Endothelial cell of umbilical vein (primary cell): ENCODE measurements around the gene ZFYVE9. TPM values are rescaled to one million over a fixed set of nuclear protein-coding genes. Genes with fewer than 3 reads are reported as not detected.

ENCODE experiments used
- BruUV-seq: library from RNA; stranded (reverse); fragments of 400-500 nt; replicated peaks from 2 replicates; lab custom pipeline; 2021; lab: Mats Ljungman, UMichigan
- CTCF ChIA-PET: fragments of 300-600, 350-600 bp; sonication (Branson Sonifier 250); formaldehyde crosslinking; loops from one replicate; lab custom pipeline; 2021; ENCODE audit warnings: antibody characterized with exemption, inconsistent platforms; lab: Charles Lee
- POLR2A ChIA-PET: fragments of 300-600, 350-600 bp; sonication (Branson Sonifier 250); formaldehyde crosslinking; loops from one replicate; lab custom pipeline; 2021; ENCODE audit warnings: antibody characterized with exemption, inconsistent platforms; lab: Charles Lee
- DNase-seq: peaks from one replicate; pipeline ENCODE4 v3.0.0-alpha.2; 2011; ENCODE audit warnings: low read depth, low spot score
- FAIRE-seq: peaks from 2 replicates; lab custom pipeline; 2011; peaks lifted over from hg19 to GRCh38; lab: Jason Lieb, UNC
- H2AFZ ChIP-seq: 2 replicates; pipeline ENCODE4 v1.6.0; 2012; ENCODE audit warnings: low read depth, low read length, control low read depth, inconsistent platforms
- H3K27ac ChIP-seq: 2 replicates; pipeline ENCODE4 v1.5.1; 2011; ENCODE audit warnings: low read depth, mild to moderate bottlenecking, control low read depth, low read length, moderate library complexity; ENCODE audit not compliant: insufficient read depth
- H3K27me3 ChIP-seq, 2 experiments: 2 replicates each; pipeline versions ENCODE4 v1.6.0 to v1.6.1; 2011; ENCODE audit warnings: low read length in 2 of 2, mixed read lengths in 1 of 2; ENCODE audit not compliant: control insufficient read depth in 2 of 2, insufficient read depth in 2 of 2
- H3K36me3 ChIP-seq, 2 experiments: 2 replicates in 1 of 2; 3 replicates in 1 of 2; pipeline ENCODE4 v1.5.1; 2011; ENCODE audit warnings: low read length in 2 of 2, mild to moderate bottlenecking in 1 of 2, moderate library complexity in 1 of 2; ENCODE audit not compliant: control insufficient read depth in 2 of 2, insufficient read depth in 2 of 2; ENCODE audit errors: extremely low read depth in 1 of 2
- H3K4me1 ChIP-seq: 3 replicates; pipeline ENCODE4 v1.5.1; 2011; ENCODE audit warnings: mild to moderate bottlenecking, low read length; ENCODE audit not compliant: control insufficient read depth, insufficient read depth; ENCODE audit errors: extremely low read depth
- H3K4me2 ChIP-seq: 2 replicates; pipeline ENCODE4 v1.6.1; 2011; ENCODE audit warnings: low read length, control low read depth, mixed read lengths; ENCODE audit not compliant: insufficient read depth
- H3K4me3 ChIP-seq, 3 experiments: fragments of 200-600 bp in 1 of 3; sonication (generic), shearing (Covaris generic) in 1 of 3; replicated peaks in 1 of 3; 2 replicates each; pipeline ENCODE4 v1.5.1; 2011 to 2016; ENCODE audit warnings: control low read depth in 3 of 3, low read length in 3 of 3, mild to moderate bottlenecking in 2 of 3, inconsistent platforms in 1 of 3, low read depth in 1 of 3, moderate library complexity in 1 of 3; ENCODE audit not compliant: insufficient read depth in 1 of 3
- H3K79me2 ChIP-seq: 2 replicates; pipeline ENCODE4 v1.6.0; 2012; ENCODE audit warnings: low read length, inconsistent platforms; ENCODE audit not compliant: control insufficient read depth, insufficient read depth
- H3K9ac ChIP-seq: replicated peaks from 2 replicates; pipeline ENCODE3; 2011; ENCODE audit warnings: low read length, control low read depth; ENCODE audit not compliant: insufficient read depth; ENCODE audit errors: extremely low read depth
- H3K9me1 ChIP-seq: replicated peaks from 3 replicates; pipeline ENCODE4 v1.6.0; 2011; ENCODE audit warnings: mild to moderate bottlenecking, low read length; ENCODE audit not compliant: control insufficient read depth, insufficient read depth; ENCODE audit errors: extremely low read depth
- H3K9me3 ChIP-seq: replicated peaks from 2 replicates; pipeline ENCODE4 v1.5.1; 2012; ENCODE audit warnings: low read length, inconsistent platforms; ENCODE audit not compliant: control insufficient read depth, insufficient read depth
- H4K20me1 ChIP-seq: replicated peaks from 2 replicates; pipeline ENCODE3; 2011; ENCODE audit warnings: mild to moderate bottlenecking, low read length; ENCODE audit not compliant: control insufficient read depth, insufficient read depth; ENCODE audit errors: extremely low read depth
- CTCF ChIP-seq, 2 donors: IDR thresholded peaks; 1 replicate in 1 of 2; 2 replicates in 1 of 2; pipeline ENCODE4 v1.5.1; 2011; ENCODE audit warnings: low read length in 2 of 2, mild to moderate bottlenecking in 2 of 2, moderate library complexity in 2 of 2, control low read depth in 1 of 2, inconsistent platforms in 1 of 2, low read depth in 1 of 2; ENCODE audit not compliant: insufficient read depth in 1 of 2; ENCODE audit errors: extremely low read depth in 1 of 2
- EZH2 ChIP-seq: IDR thresholded peaks from 2 replicates; pipeline ENCODE4 v1.6.1; 2012; ENCODE audit warnings: borderline replicate concordance, low read depth, mild to moderate bottlenecking, moderate library complexity, low read length, inconsistent platforms; ENCODE audit not compliant: severe bottlenecking
- FOS ChIP-seq: IDR thresholded peaks from 2 replicates; pipeline ENCODE4 v1.6.1; 2011; ENCODE audit warnings: mild to moderate bottlenecking, low read length, moderate library complexity, borderline replicate concordance; ENCODE audit not compliant: insufficient read depth
- GATA2 ChIP-seq: IDR thresholded peaks from 2 replicates; pipeline ENCODE4 v1.7.0; 2011; ENCODE audit warnings: low read depth, mild to moderate bottlenecking, moderate library complexity, mixed read lengths, low read length; ENCODE audit not compliant: insufficient read length, insufficient read depth
- JUN ChIP-seq: IDR thresholded peaks from 2 replicates; pipeline ENCODE4 v1.6.1; 2011; ENCODE audit warnings: borderline replicate concordance, low read depth; ENCODE audit not compliant: insufficient read length, insufficient read depth
- MAX ChIP-seq: IDR thresholded peaks from 2 replicates; pipeline ENCODE4 v1.6.1; 2011; ENCODE audit not compliant: insufficient read depth, insufficient read length
- MYC ChIP-seq: IDR thresholded peaks from one replicate; pipeline ENCODE4 v1.6.1; 2011; ENCODE audit warnings: mild to moderate bottlenecking, low read depth, low read length
- POLR2A ChIP-seq: IDR thresholded peaks from 2 replicates; pipeline ENCODE4 v1.6.1; 2012; ENCODE audit warnings: low read depth, mild to moderate bottlenecking, control low read depth, low read length
- POLR2AphosphoS5 ChIP-seq: IDR thresholded peaks from 2 replicates; pipeline ENCODE4 v1.6.1; 2012; ENCODE audit warnings: low read depth, mild to moderate bottlenecking, control low read depth, low read length, moderate library complexity; ENCODE audit not compliant: insufficient read depth
- dilution Hi-C: fragments of 300-500 bp; cut with MboI; formaldehyde crosslinking; loops from one replicate; pipeline ENCODE4 v1.15.0; 2019; ENCODE audit warnings: low sequenced_read_pairs; ENCODE audit not compliant: extremely low pct_ligation_motif_present
- intact Hi-C: fragments of 100-400 bp; cut with micrococcal nuclease; formaldehyde crosslinking; loops from one replicate; pipeline ENCODE4 v1.10.0; 2022
- polyA plus RNA-seq, 4 experiments: library from polyadenylated mRNA; depleted of rRNA in 3 of 4; stranded (reverse) in 3 of 4; unstranded in 1 of 4; fragments of >200 nt; gene quantifications; 2 replicates each; pipeline versions ENCODE4 v1.2.1 to v1.2.3, GENCODE V29; 2011 to 2012; ENCODE audit warnings: missing spikeins in 1 of 4
- total RNA-seq: library from RNA; stranded (reverse); gene quantifications from 2 replicates; pipeline ENCODE4 v1.2.3, GENCODE V29; 2021

ZFYVE9 gene
- total and polyA plus RNA-seq, 2 donors (not counting 3 experiments of a cell fraction or from before 2014, with no cell fraction given), result 4.1 to 16.8 TPM

- FAIRE-seq (no peak), DNase-seq (no peak)
- Histone ChIP-seq H3K9me1 (no peaks in the 10 kb centered on the region), H3K36me3 (no peaks in the 10 kb centered on the region), H3K4me3 (no peak overlapping the region), H3K27ac (no peak overlapping the region), H2AFZ (no peak overlapping the region), H3K79me2 (peaks cover 4% of the 10 kb centered on the region), H3K27me3 (no peaks in the 10 kb centered on the region), H3K9ac (no peak overlapping the region), H4K20me1 (no peaks in the 10 kb centered on the region), H3K4me2 (no peak overlapping the region), H3K9me3 (no peaks in the 10 kb centered on the region), H3K4me1 (no peaks in the 10 kb centered on the region)
- CTCF ChIA-PET, result no interaction called here
- dilution Hi-C loops, result no loop called here
- intact Hi-C loops, result no loop called here
- BruUV-seq, result no TSS peak
- POLR2A ChIA-PET, result no interaction called here
- TF ChIP-seq POLR2AphosphoS5, result no peak
Measured at GRCh38 chr1:52210044-52210443, 68.2 kb downstream of the ZFYVE9 start.

- H3K9me3 ChIP-seq, result no peaks in the 10 kb centered on the region
- no peak overlapping the region for H3K9ac ChIP-seq
- no peak overlapping the region for H3K4me3 ChIP-seq
- no peak overlapping the region for H3K4me2 ChIP-seq
- ChIA-PET CTCF (no interaction called here), POLR2A (no interaction called here)
- TF ChIP-seq EZH2 (no peak), GATA2 (no peak), FOS (no peak), MAX (no peak), CTCF (IDR thresholded peaks at IDR 0.05; ENCODE audit: extremely low read depth in 1 of 2, insufficient read depth in 1 of 2, low read depth in 1 of 2, low read length in 2 of 2) (no peak), JUN (no peak), POLR2AphosphoS5 (no peak), MYC (no peak), POLR2A (no peak)
- H4K20me1 ChIP-seq, result no peaks in the 10 kb centered on the region
- H3K79me2 ChIP-seq, result no peaks in the 10 kb centered on the region
- H3K27me3 ChIP-seq, result no peaks in the 10 kb centered on the region
- dilution Hi-C loops, result no loop called here
- H3K4me1 ChIP-seq, result no peaks in the 10 kb centered on the region
- FAIRE-seq, result no peak
- DNase-seq, result no peak
- no peak overlapping the region for H3K27ac ChIP-seq
- no peak overlapping the region for H2AFZ ChIP-seq
- no peaks in the 10 kb centered on the region for H3K9me1 ChIP-seq
- BruUV-seq, result no TSS peak
- intact Hi-C loops, result no loop called here
- no peaks in the 10 kb centered on the region for H3K36me3 ChIP-seq
Measured at GRCh38 chr1:52216907-52217458, 75.1 kb downstream of the ZFYVE9 start.
